AG04449 (cell line): ENCODE results near the gene TEAD1.

Experiments
- CTCF ChIA-PET: fragments of 350-600 bp; formaldehyde crosslinking; extraction: SDS; loops from one replicate; lab custom pipeline; 2021; ENCODE audit warnings: antibody characterized with exemption; lab: Yijun Ruan, JAX
- POLR2A ChIA-PET: fragments of 400-600, 350-600 bp; formaldehyde crosslinking; extraction: SDS; loops from one replicate; lab custom pipeline; 2020; ENCODE audit warnings: antibody characterized with exemption, inconsistent platforms; lab: Yijun Ruan, JAX
- DNase-seq: peaks from one replicate; pipeline ENCODE4 v3.0.0-alpha.2; 2010; ENCODE audit warnings: low read depth, low spot score
- H3K4me3 ChIP-seq: 2 replicates; pipeline ENCODE4 v1.5.1; 2011; ENCODE audit warnings: low read depth, mild to moderate bottlenecking, control low read depth, low read length
- CTCF ChIP-seq: IDR thresholded peaks from one replicate; pipeline ENCODE4 v1.5.1; 2011; ENCODE audit warnings: mild to moderate bottlenecking, moderate library complexity, low read length, control low read depth, inconsistent platforms; ENCODE audit not compliant: insufficient read depth; ENCODE audit errors: missing control alignments

TEAD1 gene

GRCh38 chr11:12787847-12788246 lies 113.6 kb downstream of the TEAD1 start:
- ChIA-PET POLR2A (interaction anchor here (0.6 to 1.1 kb wide), 4 partner anchors 14 to 411 kb away, joined by 3 to 4 read pairs (median 3); partner anchors contain the start of gene PARVA), CTCF (interaction anchor here (1.0 to 2.2 kb wide), 3 partner anchors 11 to 100 kb away, joined by 3 to 6 read pairs (median 3); no protein-coding TSS in a partner anchor)
- H3K4me3 ChIP-seq = no peak overlapping the region
- TF ChIP-seq CTCF = no peak
- no peak for DNase-seq

DNA sequence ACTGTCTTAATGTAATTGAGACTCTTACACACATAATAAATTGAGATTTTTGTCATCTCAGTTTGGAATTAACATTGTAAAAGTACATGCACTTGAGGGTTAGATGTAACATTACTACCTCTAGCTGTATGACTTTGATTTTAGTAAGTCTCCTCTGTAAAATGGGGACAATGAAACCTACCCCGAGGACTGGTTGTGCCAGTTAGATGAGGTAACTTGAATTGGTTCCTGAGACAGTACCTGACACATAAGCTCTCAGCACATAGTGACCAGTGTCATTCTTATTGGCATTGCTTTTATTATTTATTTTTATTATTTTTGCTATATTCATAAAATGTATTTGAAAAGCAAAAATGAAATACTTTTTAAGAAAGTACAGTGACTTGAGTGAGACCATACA lies 114.8 kb downstream of the TEAD1 start:
- TF ChIP-seq CTCF = no peak
- ChIA-PET POLR2A (interaction anchor here (0.6 kb wide), 2 partner anchors 13 to 109 kb away, joined by 3 read pairs; no protein-coding TSS in a partner anchor), CTCF (interaction anchor here (1.3 to 2.2 kb wide), 3 partner anchors 10 to 97 kb away, joined by 3 to 6 read pairs (median 4); no protein-coding TSS in a partner anchor)
- DNase-seq = no peak
- no peak overlapping the region for H3K4me3 ChIP-seq

- ChIA-PET POLR2A (interaction anchor here (0.6 kb wide), 2 partner anchors 13 to 109 kb away, joined by 3 read pairs; no protein-coding TSS in a partner anchor), CTCF (interaction anchor here (1.3 kb wide), 2 partner anchors 11 to 97 kb away, joined by 3 to 4 read pairs; no protein-coding TSS in a partner anchor)
- no peak for TF ChIP-seq CTCF
- H3K4me3 ChIP-seq = no peak overlapping the region
- no peak for DNase-seq
Observed at GRCh38 chr11:12789596-12790215, 115.5 kb downstream of the TEAD1 start.

- no peak for TF ChIP-seq CTCF
- DNase-seq = no peak
- ChIA-PET CTCF (no interaction called here), POLR2A (interaction anchor here (0.6 kb wide), 1 partner anchor 50 kb away, joined by 3 read pairs; no protein-coding TSS in a partner anchor)
- H3K4me3 ChIP-seq = no peak overlapping the region
Observed at GRCh38 chr11:12790861-12791616, 116.8 kb downstream of the TEAD1 start.

DNA sequence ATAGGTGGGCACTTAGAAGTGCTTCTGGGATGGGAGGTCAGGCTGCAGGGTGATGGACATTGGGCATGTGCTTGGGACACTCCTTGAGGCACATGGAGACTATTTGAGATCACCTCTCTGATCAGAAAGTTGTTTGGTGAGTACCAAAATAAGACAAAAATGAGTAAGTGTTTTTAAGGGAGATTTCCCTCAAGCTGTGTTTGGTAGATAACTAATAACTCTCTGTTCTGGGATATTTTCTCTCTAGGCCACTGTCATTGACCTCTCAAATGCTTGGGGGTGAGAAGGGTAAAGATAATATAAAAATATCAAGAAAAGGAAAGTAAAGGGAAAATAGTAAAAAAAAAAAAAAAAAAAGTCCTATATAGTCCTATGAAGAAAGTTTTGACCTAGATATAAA lies 117.8 kb downstream of the TEAD1 start:
- no peak for DNase-seq
- CTCF ChIA-PET = no interaction called here
- no peak overlapping the region for H3K4me3 ChIP-seq
- TF ChIP-seq CTCF = no peak
- POLR2A ChIA-PET = interaction anchor here (0.6 kb wide), 2 partner anchors 51 to 98 kb away, joined by 3 to 4 read pairs; no protein-coding TSS in a partner anchor

DNA sequence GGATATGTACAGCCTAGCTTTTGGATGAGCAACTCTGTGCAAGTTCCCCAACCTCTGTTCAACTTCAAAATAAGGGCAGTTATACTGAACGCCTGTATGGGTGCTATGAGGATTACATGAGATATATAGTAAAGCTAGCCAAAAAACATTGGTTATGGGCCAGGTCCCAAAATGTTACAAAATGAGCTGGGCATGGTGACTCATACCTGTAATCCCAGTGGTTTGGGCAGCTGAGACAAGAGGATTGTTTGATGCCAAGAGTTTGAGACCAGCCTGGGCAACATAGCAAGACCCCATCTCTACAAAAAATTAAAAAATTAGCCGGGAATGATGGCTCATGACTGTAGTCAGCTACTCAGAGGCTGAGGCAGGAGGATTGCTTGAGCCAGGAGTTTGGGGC lies 118.4 kb downstream of the TEAD1 start:
- no peak for TF ChIP-seq CTCF
- H3K4me3 ChIP-seq = no peak overlapping the region
- no peak for DNase-seq
- ChIA-PET CTCF (no interaction called here), POLR2A (interaction anchor here (0.6 kb wide), 1 partner anchor 52 kb away, joined by 4 read pairs; no protein-coding TSS in a partner anchor)
